ENCODE data around the gene MAP3K4.

- TF ChIP-seq CTCF (conservative IDR thresholded peaks at IDR 0.05; ENCODE audit: low read length) (no peak), EZH2phosphoT487 (IDR thresholded peaks at IDR 0.05; ENCODE audit: borderline replicate concordance, low read depth, low read length) (no peak)
Measured at GRCh38 chr6:161058741-161059140, 67.2 kb downstream of the MAP3K4 start.
